Middle frontal gyrus (tissue), 1 donor: ENCODE results near the gene GLB1L.
"Not testable (repeated sequence)": the region's sequence is repeated elsewhere in the genome, so short reads cannot be mapped to it uniquely, and the experiment has no call there.

Experiments
- DNase-seq: peaks from one replicate; pipeline ENCODE4 v3.0.0-alpha.2; 2015; ENCODE audit warnings: low spot score; ENCODE audit errors: extremely low spot score

The GLB1L gene

GRCh38 chr2:219281588-219281987 is 36.3 kb upstream of the GLB1L start:
- DNase-seq, result no peak

- DNase-seq, result no peak
These were observed 35.4 kb upstream of the GLB1L start for GRCh38 chr2:219280651-219281050.

GRCh38 chr2:219279916-219280516 is 34.8 kb upstream of the GLB1L start:
- no peak for DNase-seq

- DNase-seq, result peak; percentile 98
These were observed 34.1 kb upstream of the GLB1L start, which contains the start of gene DNAJB2 for GRCh38 chr2:219279151-219279915. Gene DNAJB2 (plus strand): TSS chr2:219279366. CDS start chr2:219279834, 468 bp downstream.

GRCh38 chr2:219278655-219279150 is 33.5 kb upstream of the GLB1L start:
- no peak for DNase-seq

GRCh38 chr2:219277703-219278654 is 32.7 kb upstream of the GLB1L start:
- DNase-seq, result peak; percentile 73

- DNase-seq, result no peak
These were observed 29.2 kb upstream of the GLB1L start for GRCh38 chr2:219274361-219274921.

- no peak for DNase-seq
These were observed 28.7 kb upstream of the GLB1L start for GRCh38 chr2:219273937-219274336.

- DNase-seq, result no peak
These were observed 27.8 kb upstream of the GLB1L start for GRCh38 chr2:219272995-219273394.

- DNase-seq, result no peak
These were observed 27.1 kb upstream of the GLB1L start for GRCh38 chr2:219272356-219272755.

GRCh38 chr2:219271021-219271420 is 25.8 kb upstream of the GLB1L start:
- no peak for DNase-seq

GRCh38 chr2:219270055-219270372 is 24.8 kb upstream of the GLB1L start:
- DNase-seq, result no peak

- no peak for DNase-seq
These were observed 24.3 kb upstream of the GLB1L start for GRCh38 chr2:219269362-219270054.

- DNase-seq, result no peak
These were observed 23.1 kb upstream of the GLB1L start for GRCh38 chr2:219268294-219268693.

GRCh38 chr2:219266886-219267285 is 21.6 kb upstream of the GLB1L start:
- DNase-seq, result no peak

- DNase-seq, result no peak
These were observed 21.0 kb upstream of the GLB1L start for GRCh38 chr2:219266232-219266631.

GRCh38 chr2:219261024-219261855 is 16.0 kb upstream of the GLB1L start:
- DNase-seq, result no peak

GRCh38 chr2:219258942-219259341 is 13.7 kb upstream of the GLB1L start:
- not testable (repeated sequence) for DNase-seq

- DNase-seq, result no peak
These were observed 9.5 kb upstream of the GLB1L start for GRCh38 chr2:219254590-219255201.
